Gastrocnemius medialis (tissue), 4 donors: ENCODE data around the gene CAMTA1. TPM values are rescaled to one million over a fixed set of nuclear protein-coding genes. Genes with fewer than 3 reads are reported as not detected.

Experiments used
- ATAC-seq, 2 donors: fragments of 150-250 bp; one replicate each; pipeline ENCODE4 v1.9.1; 2016
- DNase-seq, 2 donors: peaks; one replicate each; pipeline ENCODE4 v3.0.0-alpha.2; 2019
- H3K27ac ChIP-seq, 4 donors: fragments of 200-600 bp; sonication (generic); 1 replicate in 1 of 4; 2 replicates in 3 of 4; pipeline ENCODE4 v1.5.1; 2016 to 2018; ENCODE audit warnings: mild to moderate bottlenecking in 2 of 4, moderate library complexity in 1 of 4
- H3K27me3 ChIP-seq, 3 donors: fragments of 200-600 bp; sonication (generic) in 2 of 3; 1 replicate in 1 of 3; 2 replicates in 2 of 3; pipeline versions ENCODE4 v1.5.1 to v1.6.0; 2016 to 2019; ENCODE audit warnings: mild to moderate bottlenecking in 1 of 3, moderate library complexity in 1 of 3
- H3K36me3 ChIP-seq, 2 donors: fragments of 200-600 bp; sonication (generic) in 1 of 2; one replicate each; pipeline ENCODE4 v1.5.1; 2017 to 2018
- H3K4me1 ChIP-seq, 2 donors: fragments of 200-600 bp; sonication (generic) in 1 of 2; one replicate each; pipeline ENCODE4 v1.5.1; 2016 to 2017; ENCODE audit warnings: mild to moderate bottlenecking in 2 of 2
- H3K4me3 ChIP-seq, 4 donors: fragments of 200-600 bp; sonication (generic) in 3 of 4; 1 replicate in 1 of 4; 2 replicates in 3 of 4; pipeline ENCODE4 v1.5.1; 2016 to 2019; ENCODE audit warnings: mild to moderate bottlenecking in 2 of 4
- H3K9me3 ChIP-seq, 3 donors: fragments of 200-600 bp; sonication (generic) in 2 of 3; 1 replicate in 1 of 3; 2 replicates in 2 of 3; pipeline ENCODE4 v1.5.1; 2016 to 2019
- CTCF ChIP-seq, 5 experiments: fragments of 450-650 bp in 3 of 5; fragments of 200-600 bp in 2 of 5; sonication (generic) in 2 of 5; IDR thresholded peaks in 4 of 5; conservative IDR thresholded peaks in 1 of 5; 1 replicate in 4 of 5; 2 replicates in 1 of 5; pipeline ENCODE4 v1.5.1; 2016 to 2019; ENCODE audit warnings: antibody characterized with exemption in 5 of 5, mild to moderate bottlenecking in 3 of 5, moderate library complexity in 3 of 5
- POLR2A ChIP-seq, 2 donors: fragments of 450-650 bp; IDR thresholded peaks; one replicate each; pipeline ENCODE4 v1.6.1; 2017; ENCODE audit warnings: antibody characterized with exemption in 2 of 2, mild to moderate bottlenecking in 2 of 2, moderate library complexity in 2 of 2
- in situ Hi-C, 4 donors: fragments of 200-750 bp; cut with MboI; loops; one replicate each; pipeline versions ENCODE4 v1.15.0 to v1.8.0; 2017; ENCODE audit warnings: low sequenced_read_pairs in 4 of 4
- intact Hi-C: fragments of 100-400 bp; cut with DNase I; formaldehyde crosslinking; loops from one replicate; pipeline ENCODE4 v1.15.1; 2023; ENCODE audit warnings: low total_unique reads
- total RNA-seq, 4 donors: library from RNA; depleted of rRNA; stranded (reverse); fragments of >200 nt; gene quantifications; one replicate each; pipeline versions ENCODE4 v1.1.0 to v1.2.3, GENCODE V29; 2016

CAMTA1 gene
- total RNA-seq, 4 donors from 2014 or later = 60.5 to 113 (median 70.4) TPM

- in situ Hi-C loops (no loop called here), intact Hi-C loops (loop anchor here (5.0 kb wide), 1 partner anchor 158 kb away; no protein-coding TSS in a partner anchor)
- Histone ChIP-seq H3K27ac (no peak overlapping the region), H3K9me3 (no peaks in the 10 kb centered on the region), H3K4me1 (peaks cover 9 to 14% of the 10 kb centered on the region in 2 donors), H3K27me3 (no peaks in the 10 kb centered on the region), H3K36me3 (no peaks in the 10 kb centered on the region), H3K4me3 (no peak overlapping the region)
- DNase-seq = no peak
- TF ChIP-seq POLR2A (IDR thresholded peaks at IDR 0.05) = no peak
- no peak for TF ChIP-seq CTCF (IDR thresholded peaks at IDR 0.05 in 4 of 5, conservative IDR thresholded peaks at IDR 0.05 in 1 of 5)
- no peak for ATAC-seq
Observed at GRCh38 chr1:7519861-7520395, 734.7 kb downstream of the CAMTA1 start.

GRCh38 chr1:7520496-7520895 lies 735.2 kb downstream of the CAMTA1 start:
- in situ Hi-C loops (no loop called here), intact Hi-C loops (loop anchor here (5.0 kb wide), 1 partner anchor 158 kb away; no protein-coding TSS in a partner anchor)
- ATAC-seq (no peak), DNase-seq (no peak)
- Histone ChIP-seq H3K36me3 (no peaks in the 10 kb centered on the region), H3K27me3 (no peaks in the 10 kb centered on the region), H3K4me1 (peaks cover 9 to 14% of the 10 kb centered on the region in 2 donors), H3K9me3 (no peaks in the 10 kb centered on the region), H3K27ac (no peak overlapping the region), H3K4me3 (no peak overlapping the region)
- TF ChIP-seq POLR2A (IDR thresholded peaks at IDR 0.05) = no peak
- TF ChIP-seq CTCF (IDR thresholded peaks at IDR 0.05 in 4 of 5, conservative IDR thresholded peaks at IDR 0.05 in 1 of 5) = no peak

- no peak for DNase-seq
- peaks cover 0 to 2% (median 0%) of the 10 kb centered on the region in 3 donors for H3K27me3 ChIP-seq
- in situ Hi-C loops (no loop called here), intact Hi-C loops (loop anchor here (5.0 kb wide), 1 partner anchor 162 kb away; no protein-coding TSS in a partner anchor)
- H3K9me3 ChIP-seq = no peaks in the 10 kb centered on the region
- no peaks in the 10 kb centered on the region for H3K36me3 ChIP-seq
- H3K4me3 ChIP-seq = no peak overlapping the region
- H3K4me1 ChIP-seq = no peaks in the 10 kb centered on the region
- ATAC-seq = no peak
- H3K27ac ChIP-seq = no peak overlapping the region
- TF ChIP-seq CTCF (IDR thresholded peaks at IDR 0.05 in 4 of 5, conservative IDR thresholded peaks at IDR 0.05 in 1 of 5) (no peak), POLR2A (IDR thresholded peaks at IDR 0.05) (no peak)
Observed at GRCh38 chr1:7524341-7525337, 739.4 kb downstream of the CAMTA1 start.

GRCh38 chr1:7525338-7526063 lies 740.2 kb downstream of the CAMTA1 start:
- intact Hi-C loops (no loop called here), in situ Hi-C loops (no loop called here)
- DNase-seq = no peak
- H3K9me3 ChIP-seq = no peaks in the 10 kb centered on the region
- peaks cover 0 to 2% (median 0%) of the 10 kb centered on the region in 3 donors for H3K27me3 ChIP-seq
- no peak overlapping the region for H3K4me3 ChIP-seq
- H3K36me3 ChIP-seq = no peaks in the 10 kb centered on the region
- no peak overlapping the region for H3K27ac ChIP-seq
- TF ChIP-seq POLR2A (IDR thresholded peaks at IDR 0.05) (no peak), CTCF (IDR thresholded peaks at IDR 0.05 in 4 of 5, conservative IDR thresholded peaks at IDR 0.05 in 1 of 5) (no peak)
- ATAC-seq = no peak
- H3K4me1 ChIP-seq = no peaks in the 10 kb centered on the region
